WERI-Rb-1 (cell line): ENCODE results near the gene CFAP99.
"Not testable (repeated sequence)": the region's sequence is repeated elsewhere in the genome, so short reads cannot be mapped to it uniquely, and the experiment has no call there.

ENCODE experiments used
- DNase-seq: peaks from one replicate; pipeline ENCODE4 v3.0.0-alpha.2; 2020
- H3K27ac ChIP-seq: fragments of 250-450 bp; sonication (Bioruptor Pico); 2 replicates; pipeline ENCODE4 v1.5.1; 2020; ENCODE audit warnings: mild to moderate bottlenecking, moderate library complexity
- H3K27me3 ChIP-seq: fragments of 250-450 bp; sonication (Bioruptor Pico); 2 replicates; pipeline ENCODE4 v1.5.1; 2021; ENCODE audit warnings: mild to moderate bottlenecking, low read depth, moderate library complexity; ENCODE audit not compliant: insufficient read depth, severe bottlenecking
- H3K36me3 ChIP-seq: fragments of 250-450 bp; sonication (Bioruptor Pico); 2 replicates; pipeline ENCODE4 v1.5.1; 2020; ENCODE audit warnings: mild to moderate bottlenecking, moderate library complexity
- H3K4me3 ChIP-seq: 2 replicates; pipeline ENCODE4 v1.5.1; 2011; ENCODE audit warnings: low read depth, mild to moderate bottlenecking, control low read depth, low read length
- H3K9me3 ChIP-seq: fragments of 250-450 bp; sonication (Bioruptor Pico); 2 replicates; pipeline ENCODE4 v1.5.1; 2021; ENCODE audit warnings: mild to moderate bottlenecking, moderate library complexity; ENCODE audit not compliant: severe bottlenecking
- TF ChIP-seq, protein P1 (sequence below): IDR thresholded peaks from 2 replicates; pipeline ENCODE4 v1.5.1; 2011; ENCODE audit warnings: low read depth, mild to moderate bottlenecking, control low read depth, inconsistent platforms, low read length

The CFAP99 gene

GRCh38 chr4:2426069-2426397 is 7.3 kb downstream of the CFAP99 start:
- Histone ChIP-seq H3K27ac (no peak overlapping the region), H3K4me3 (no peak overlapping the region), H3K27me3 (no peaks in the 10 kb centered on the region), H3K36me3 (no peaks in the 10 kb centered on the region), H3K9me3 (no peaks in the 10 kb centered on the region)
- TF ChIP-seq, protein P1, sequence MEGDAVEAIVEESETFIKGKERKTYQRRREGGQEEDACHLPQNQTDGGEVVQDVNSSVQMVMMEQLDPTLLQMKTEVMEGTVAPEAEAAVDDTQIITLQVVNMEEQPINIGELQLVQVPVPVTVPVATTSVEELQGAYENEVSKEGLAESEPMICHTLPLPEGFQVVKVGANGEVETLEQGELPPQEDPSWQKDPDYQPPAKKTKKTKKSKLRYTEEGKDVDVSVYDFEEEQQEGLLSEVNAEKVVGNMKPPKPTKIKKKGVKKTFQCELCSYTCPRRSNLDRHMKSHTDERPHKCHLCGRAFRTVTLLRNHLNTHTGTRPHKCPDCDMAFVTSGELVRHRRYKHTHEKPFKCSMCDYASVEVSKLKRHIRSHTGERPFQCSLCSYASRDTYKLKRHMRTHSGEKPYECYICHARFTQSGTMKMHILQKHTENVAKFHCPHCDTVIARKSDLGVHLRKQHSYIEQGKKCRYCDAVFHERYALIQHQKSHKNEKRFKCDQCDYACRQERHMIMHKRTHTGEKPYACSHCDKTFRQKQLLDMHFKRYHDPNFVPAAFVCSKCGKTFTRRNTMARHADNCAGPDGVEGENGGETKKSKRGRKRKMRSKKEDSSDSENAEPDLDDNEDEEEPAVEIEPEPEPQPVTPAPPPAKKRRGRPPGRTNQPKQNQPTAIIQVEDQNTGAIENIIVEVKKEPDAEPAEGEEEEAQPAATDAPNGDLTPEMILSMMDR: no peak
- DNase-seq: no peak

GRCh38 chr4:2426711-2427275 is 8.0 kb downstream of the CFAP99 start:
- H3K27me3 ChIP-seq: no peaks in the 10 kb centered on the region
- H3K36me3 ChIP-seq: no peaks in the 10 kb centered on the region
- H3K9me3 ChIP-seq: no peaks in the 10 kb centered on the region
- H3K4me3 ChIP-seq: no peak overlapping the region
- no peak overlapping the region for H3K27ac ChIP-seq
- TF ChIP-seq, protein P1: no peak
- DNase-seq: no peak

GRCh38 chr4:2427383-2428334 is 8.9 kb downstream of the CFAP99 start:
- DNase-seq: no peak
- TF ChIP-seq, protein P1: no peak
- H3K36me3 ChIP-seq: no peaks in the 10 kb centered on the region
- H3K27me3 ChIP-seq: no peaks in the 10 kb centered on the region
- H3K9me3 ChIP-seq: no peaks in the 10 kb centered on the region
- H3K27ac ChIP-seq: no peak overlapping the region
- no peak overlapping the region for H3K4me3 ChIP-seq

DNA sequence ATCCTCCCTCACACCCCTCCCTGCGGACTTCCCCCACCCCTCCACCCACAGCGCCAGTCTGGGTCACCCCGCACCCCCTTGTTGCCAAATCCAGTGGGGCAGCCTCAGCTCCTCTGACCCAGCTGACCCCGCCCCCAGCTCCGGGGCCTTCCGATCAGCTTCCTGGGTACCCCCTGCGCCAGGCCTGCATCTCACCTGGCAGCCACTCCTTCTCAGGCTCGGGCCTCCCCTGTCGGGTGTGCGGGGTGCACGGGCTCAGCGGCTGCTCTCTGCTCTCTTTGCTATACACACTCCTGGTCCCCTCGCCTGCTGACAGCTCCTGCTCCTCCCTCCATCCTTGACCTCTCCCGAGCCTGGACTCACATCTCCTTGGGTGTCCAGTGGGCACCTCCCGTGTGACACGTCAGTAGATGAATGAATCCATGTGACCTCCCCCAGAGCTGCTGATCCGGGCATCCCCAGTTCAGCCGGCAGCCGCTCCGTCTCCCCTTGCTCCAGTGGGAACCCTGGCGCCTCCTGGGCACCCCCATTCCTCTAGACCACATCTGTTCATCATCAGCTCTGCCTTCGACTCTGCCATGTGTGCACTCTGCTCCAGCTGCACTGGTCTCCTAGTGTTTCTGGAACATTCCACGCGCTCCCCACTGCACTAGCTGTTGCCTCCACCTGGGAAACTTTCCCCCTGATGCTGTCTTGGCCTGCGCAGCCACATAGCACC is 9.9 kb downstream of the CFAP99 start:
- no peaks in the 10 kb centered on the region for H3K9me3 ChIP-seq
- TF ChIP-seq, protein P1: no peak
- DNase-seq: no peak
- H3K27ac ChIP-seq: no peak overlapping the region
- no peaks in the 10 kb centered on the region for H3K27me3 ChIP-seq
- H3K36me3 ChIP-seq: no peaks in the 10 kb centered on the region
- H3K4me3 ChIP-seq: no peak overlapping the region

DNA sequence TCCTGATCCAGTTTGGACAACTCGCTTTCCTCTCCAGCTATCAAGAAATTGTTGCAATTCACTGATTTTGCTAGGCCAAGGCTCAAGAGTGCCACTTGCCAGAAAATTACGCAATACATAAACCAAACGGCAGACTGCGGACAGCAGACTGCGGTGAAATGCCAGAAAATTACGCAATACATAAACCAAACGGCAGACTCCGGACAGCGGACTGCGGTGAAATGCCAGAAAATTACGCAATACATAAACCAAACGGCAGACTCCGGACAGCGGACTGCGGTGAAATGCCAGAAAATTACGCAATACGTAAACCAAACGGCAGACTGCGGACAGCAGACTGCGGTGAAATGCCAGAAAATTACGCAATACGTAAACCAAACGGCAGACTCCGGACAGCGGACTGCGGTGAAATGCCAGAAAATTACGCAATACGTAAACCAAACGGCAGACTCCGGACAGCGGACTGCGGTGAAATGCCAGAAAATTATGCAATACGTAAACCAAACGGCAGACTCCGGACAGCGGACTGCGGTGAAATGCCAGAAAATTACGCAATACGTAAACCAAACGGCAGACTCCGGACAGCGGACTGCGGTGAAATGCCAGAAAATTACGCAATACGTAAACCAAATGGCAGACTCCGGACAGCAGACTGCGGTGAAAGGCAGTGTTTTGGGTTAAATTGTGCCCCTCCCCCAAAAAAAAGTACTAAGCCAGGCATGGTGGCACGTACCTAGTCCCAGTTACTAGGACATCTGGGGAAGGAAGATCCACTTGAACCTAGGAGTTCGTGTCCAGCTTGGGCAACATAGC is 11.4 kb downstream of the CFAP99 start:
- DNase-seq, H3K27me3 ChIP-seq, H3K4me3 ChIP-seq, H3K27ac ChIP-seq, H3K9me3 ChIP-seq, H3K36me3 ChIP-seq: not testable (repeated sequence)
